Activated CD4-positive, alpha-beta T cell treated with anti-CD3 and anti-CD28 coated beads for 48 hours (primary cell): ENCODE results near the gene TMEM187.
"Not testable (repeated sequence)": the region's sequence is repeated elsewhere in the genome, so short reads cannot be mapped to it uniquely, and the experiment has no call there.

Experiments used
- DNase-seq: peaks from one replicate; pipeline ENCODE4 v3.0.0-alpha.2; 2020

Gene TMEM187

DNA sequence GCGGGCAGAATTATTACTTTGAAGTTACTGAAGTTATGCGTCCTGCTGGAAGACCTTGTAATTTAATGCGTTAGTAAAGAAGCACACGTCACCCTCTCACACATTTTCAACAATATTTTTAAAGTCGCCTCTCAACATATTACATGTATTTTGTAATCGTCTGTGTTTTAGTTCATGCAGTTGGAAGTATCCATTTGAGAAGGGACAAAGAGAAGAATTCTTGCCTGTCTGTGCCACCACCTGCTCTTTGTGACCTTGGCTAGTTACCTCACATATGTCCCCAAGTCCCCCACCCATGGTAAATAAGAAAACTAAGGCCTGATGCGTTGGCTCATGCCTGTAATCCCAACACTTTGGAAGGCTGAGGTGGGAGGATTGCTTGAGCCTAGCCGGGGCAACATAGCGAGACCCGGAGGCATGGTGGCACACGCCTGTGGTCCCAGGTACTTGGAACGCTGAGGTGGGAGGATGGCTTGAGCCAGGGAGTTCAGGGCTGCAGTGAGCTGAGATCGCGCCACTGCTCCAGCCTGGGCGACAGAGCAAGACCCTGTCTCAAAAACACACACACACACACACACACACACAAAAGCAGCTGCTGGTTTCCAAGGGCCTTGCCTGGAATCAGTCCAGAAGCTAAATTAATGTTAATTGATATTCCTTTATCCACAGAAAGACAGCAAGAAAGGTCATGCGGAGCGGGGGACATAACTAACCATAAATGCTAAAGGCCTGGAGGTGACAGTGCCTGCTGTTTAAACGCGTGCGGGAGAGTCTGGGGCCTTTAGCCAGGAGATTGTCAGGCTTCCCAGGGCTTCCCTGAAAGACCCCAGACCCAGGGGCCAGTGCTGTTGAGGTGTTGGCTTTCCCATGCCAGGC, 811 bp downstream of the TMEM187 start:
- no peak for DNase-seq

DNA sequence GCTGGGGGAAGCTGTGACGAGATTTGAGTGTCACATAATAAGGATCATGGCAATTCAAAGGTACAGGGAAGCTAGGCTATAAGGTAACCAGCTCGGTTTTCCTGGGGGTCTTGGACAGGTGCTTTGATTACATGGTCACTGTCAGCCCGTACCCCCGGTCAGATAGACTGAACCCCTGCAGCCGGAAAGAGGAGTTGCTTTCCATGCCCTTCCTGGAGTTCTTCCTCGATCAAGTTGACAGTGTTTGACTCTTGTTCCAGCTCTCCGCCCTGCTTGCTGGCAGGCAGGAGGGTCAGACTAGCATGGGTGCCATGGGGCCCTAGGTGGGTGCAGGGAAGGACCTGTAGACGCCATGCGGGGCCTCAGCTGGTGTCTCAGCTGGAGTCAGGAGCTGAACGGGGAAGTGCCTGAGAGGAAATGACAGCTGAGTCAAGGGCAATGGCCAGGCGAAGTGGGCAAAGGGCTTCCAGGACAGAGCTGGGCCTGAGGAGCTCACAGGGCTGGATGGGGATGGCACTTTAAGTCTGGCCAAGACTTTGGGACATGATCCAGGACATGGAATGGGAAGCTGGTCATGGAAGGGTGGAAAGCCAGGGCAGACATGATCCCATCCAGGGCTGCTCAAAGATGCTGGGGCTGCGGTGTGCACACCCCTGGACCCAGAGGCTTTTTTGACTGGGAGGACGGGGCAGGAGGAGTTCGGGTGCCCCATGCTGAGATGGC, 1.6 kb downstream of the TMEM187 start:
- DNase-seq = no peak

DNA sequence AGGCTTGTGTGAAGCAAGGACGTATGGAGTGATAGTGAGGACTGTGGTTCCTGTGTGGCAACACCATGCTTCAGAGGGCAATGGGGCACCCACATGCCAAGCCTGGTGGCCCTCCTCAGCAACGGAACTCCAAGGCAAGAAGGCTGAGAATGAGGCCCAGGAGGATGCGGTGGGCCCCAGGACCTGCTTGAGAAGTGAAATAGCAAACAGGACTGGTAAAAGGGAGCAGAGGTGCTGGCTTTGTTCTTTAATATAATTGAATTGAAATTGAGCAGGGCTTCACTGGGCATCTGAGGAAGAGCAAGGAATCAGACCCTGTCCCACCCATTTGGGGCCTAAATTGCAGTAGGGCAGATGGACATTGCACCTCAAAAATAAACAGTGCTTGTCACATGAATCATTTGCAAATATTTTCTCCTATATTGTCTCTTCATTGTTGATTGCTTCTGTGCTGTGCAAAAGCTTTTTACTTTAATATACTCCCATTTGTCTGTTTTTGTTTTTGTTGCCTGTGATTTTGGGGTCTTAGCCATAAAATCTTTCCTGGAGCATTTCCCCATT, 2.3 kb downstream of the TMEM187 start:
- no peak for DNase-seq

DNA sequence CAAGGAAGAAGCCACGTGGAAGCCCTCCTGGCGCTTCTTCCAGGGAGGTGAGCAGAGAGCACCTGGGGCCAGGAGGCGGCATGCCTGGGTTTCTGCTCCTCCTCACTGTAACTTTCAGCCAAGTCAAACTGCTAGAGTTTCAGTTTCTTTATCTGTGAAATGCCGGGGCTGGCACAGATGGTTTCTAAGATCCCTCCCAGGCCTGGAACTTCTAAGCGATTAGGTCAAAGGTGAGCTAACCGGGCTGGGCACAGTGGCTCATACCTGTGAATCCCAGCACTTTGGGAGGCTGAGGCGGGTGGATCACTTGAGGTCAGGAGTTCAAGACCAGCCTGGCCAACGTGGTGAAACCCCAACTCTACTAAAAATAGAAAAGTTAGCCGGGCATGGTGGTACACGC, 7.8 kb downstream of the TMEM187 start:
- DNase-seq = not testable (repeated sequence)

DNA sequence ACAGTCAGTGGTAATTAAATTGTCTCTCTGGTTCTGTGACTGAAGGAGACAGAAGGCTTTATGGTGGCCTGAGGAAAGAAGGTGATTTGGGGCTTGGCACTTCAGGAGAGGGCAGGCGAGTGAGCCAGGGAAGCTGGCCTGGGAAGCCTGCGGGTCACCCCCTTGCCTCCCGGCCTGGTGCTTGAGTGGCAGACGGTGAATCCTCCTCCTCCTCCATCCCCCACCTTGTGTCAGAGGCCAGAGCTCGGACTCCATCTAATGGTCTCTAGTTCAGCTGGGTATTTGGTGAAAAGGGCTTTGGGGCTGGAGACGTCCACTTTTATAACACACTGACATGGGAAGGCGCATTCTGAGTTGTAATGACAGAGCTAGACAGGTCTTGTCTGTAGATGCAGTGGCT, 8.7 kb downstream of the TMEM187 start:
- no peak for DNase-seq

DNA sequence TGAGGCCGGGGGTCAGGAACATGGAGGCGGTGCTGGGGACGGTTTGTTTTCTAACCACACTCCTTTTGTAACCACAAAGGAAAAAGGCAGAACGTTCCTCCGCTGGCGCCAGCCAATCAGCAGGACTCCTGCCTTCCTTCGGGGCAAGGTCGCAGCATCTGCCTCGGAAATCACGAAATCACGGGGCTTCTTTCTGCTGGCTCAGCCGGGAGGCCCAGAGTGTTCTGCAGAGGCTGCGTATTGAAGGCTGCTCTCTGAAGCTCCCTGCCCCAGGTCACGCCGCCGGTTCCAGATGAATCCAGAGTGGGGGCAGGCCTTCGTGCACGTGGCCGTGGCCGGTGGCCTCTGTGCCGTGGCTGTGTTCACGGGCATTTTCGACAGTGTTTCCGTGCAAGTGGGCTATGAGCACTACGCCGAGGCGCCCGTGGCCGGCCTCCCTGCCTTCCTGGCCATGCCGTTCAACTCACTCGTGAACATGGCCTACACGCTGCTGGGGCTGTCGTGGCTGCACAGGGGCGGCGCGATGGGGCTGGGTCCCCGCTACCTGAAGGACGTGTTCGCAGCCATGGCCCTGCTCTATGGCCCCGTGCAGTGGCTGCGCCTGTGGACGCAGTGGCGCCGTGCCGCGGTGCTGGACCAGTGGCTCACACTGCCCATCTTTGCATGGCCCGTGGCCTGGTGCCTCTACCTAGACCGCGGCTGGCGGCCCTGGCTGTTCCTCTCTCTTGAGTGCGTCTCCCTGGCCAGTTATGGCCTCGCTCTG, 9.4 kb downstream of the TMEM187 start:
- peak; percentile 80 for DNase-seq

DNA sequence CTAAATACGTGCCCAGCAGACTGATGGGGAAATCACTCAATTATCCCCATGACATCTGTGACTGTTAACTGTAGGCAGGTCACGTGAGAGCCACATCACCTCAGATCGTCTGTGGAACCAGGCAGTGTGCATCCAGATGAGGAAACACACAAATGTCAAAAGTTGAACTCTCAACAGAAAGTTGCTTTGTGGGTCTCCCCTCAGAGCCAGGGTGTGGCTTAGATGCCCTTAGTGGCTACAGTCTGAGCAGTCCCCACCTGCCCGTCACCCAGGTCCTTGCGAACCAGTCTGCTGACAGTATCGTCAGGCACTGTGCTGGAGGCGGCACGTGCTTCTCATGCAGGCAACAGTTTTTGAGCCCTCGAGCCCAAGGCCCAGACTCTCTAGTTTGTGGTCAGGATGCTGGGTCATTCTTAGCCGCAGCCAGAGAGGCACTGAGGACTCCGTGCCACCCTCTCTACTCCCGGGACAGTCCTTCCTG, 10.8 kb downstream of the TMEM187 start:
- no peak for DNase-seq

DNA sequence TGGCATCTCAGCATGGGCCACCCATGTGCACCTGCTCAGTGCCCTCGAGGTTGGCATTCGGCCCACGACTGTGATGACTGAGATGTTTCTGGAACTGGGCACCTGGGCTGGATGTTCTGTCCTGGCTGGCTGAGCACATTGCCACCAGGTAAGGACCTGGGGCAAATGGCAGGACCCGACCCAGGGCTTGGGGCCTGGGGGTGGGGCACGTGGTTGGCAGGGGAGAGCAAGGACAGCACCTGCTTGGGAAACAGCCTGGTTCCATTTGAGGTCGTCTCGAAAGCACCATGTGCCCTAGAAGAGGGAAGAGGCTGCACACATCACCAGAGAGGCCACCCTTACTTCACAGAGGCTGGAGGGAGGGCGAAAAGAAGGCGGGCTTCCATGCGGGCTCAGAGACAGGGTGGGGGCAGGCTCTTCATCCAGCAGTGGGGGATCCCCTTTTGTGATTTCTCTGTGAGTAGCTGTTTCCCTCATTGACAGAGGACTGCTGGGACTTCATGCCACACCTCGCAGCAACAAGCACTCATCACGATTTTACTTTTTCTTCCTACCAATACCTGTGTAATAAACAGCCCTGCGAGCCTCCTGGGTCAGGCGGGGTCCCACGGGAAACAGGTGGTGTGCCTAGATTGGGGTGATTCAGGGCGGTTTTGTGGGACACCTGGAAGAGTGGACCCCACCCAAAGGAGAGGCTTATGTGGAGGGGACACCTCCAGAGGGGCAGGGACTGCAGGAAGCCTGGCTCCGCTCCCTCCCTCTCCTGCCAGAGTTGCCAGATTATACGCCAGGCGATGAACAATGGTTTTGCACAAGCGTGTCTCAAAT, 12.0 kb downstream of the TMEM187 start:
- DNase-seq = peak; percentile 72

DNA sequence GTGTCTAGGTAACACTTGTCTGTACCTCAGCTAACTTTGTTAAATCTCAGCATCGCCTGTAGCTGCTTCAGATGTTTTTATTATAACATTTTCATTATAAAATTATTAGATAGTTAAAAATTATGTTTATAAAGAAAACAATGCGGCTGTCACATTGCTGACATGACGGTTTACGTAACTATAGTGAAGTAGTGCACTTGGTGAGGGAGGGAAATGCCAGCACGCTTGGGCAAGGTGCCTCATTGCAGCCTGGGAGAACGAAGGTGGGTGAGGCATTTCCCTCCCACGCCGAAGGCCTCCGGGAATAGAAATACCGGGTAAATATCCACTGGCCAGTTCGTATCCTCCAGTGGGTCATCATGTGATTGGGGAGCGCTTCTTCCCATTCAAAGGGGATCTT, 15.9 kb downstream of the TMEM187 start:
- no peak for DNase-seq

DNA sequence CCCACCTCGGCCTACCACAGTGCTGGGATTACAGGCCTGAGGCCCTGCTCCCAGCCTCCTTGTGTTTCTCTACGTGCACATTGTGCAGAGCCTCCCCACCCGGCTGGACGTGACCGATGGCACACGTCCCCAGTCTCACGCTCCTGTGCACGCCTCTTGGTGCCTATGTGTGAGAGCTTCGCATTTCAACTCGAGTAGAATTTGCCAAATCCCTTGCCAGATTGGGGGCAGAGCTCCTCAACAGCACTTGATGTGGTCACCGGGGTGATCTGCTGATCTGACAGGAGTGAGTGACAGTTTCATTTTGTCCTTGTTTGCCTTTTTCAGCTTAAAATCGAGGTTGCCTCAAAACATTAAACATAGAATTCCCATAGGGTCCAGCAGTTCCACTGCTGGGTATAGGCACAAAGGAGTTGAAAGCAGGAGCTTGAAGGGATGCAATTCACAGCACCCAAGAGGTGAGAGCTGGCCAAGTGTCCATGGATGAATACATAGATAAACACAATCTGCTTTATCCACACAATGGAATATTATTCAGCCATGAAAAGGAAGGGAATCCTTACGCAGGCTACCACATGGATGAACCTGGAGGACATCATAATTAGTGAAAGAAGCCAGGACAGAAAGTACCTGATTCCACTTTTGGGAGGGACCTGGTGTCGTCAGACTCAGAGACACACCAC, 17.6 kb downstream of the TMEM187 start:
- no peak for DNase-seq

DNA sequence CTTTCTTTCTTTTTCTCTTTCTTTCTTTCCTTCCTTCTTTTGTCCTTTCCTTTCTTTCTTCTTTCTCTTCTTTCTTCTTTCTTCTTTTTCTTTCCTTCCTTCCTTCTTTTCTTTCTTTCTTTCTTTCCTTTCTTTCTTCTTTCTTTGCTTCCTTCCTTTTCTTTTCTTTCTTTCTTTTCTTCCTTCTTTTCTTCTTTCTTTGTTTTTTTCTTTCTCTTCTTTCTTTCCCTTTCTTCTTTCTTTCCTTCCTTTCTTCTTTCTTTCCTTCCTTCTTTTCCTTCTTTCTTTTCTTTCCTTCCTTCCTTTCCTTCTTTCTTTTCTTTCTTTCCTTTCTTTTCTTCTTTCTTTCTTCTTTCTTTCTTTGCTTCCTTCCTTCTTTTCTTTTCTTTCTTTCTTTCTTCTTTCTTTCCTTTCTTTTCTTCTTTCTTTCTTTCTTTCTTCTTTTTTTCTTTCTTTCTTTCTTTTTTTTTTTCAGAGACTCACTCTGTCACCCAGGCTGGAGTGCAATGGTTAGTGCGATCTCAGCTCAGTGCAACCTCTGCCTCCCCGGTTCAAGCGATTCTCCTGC, 18.5 kb downstream of the TMEM187 start:
- no peak for DNase-seq

DNA sequence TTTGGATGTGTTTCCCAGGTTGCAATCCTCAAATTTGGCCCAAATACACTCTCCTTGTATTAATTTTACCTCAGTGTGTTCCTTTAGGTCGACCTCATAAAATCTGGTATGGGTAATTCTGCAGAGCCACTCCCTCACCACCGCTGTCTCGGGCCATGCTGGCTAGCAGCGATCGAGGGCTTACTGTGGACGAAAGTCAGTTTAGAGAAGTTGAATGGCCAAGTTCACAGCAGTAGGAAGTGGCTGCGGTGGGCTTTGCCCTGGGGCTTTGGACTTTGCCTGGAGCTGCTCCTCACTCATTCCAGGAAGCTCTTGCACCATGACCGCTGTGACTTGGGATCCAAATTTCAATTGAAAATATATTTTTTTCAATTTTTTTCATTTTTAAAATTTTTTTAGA, 19.6 kb downstream of the TMEM187 start:
- DNase-seq = no peak

DNA sequence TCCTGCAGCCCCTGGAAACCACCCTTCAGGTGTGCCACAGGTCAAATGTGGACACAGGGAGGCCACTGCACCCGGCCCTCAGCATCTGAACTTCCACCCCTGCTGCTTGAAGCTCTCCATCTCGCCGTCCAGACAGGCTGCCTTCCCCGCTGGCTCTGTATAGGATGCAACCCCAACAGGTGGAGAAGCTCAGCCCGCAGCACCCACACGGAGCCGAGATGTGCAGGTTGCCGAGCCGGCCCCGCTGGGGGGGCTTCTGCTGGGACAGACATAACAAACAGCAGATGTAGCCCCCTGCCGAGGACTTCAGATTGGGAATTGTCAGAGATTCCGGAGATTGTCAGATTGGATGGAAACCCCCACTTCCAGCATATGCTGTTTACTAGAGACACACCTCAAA, 20.5 kb downstream of the TMEM187 start:
- no peak for DNase-seq

DNA sequence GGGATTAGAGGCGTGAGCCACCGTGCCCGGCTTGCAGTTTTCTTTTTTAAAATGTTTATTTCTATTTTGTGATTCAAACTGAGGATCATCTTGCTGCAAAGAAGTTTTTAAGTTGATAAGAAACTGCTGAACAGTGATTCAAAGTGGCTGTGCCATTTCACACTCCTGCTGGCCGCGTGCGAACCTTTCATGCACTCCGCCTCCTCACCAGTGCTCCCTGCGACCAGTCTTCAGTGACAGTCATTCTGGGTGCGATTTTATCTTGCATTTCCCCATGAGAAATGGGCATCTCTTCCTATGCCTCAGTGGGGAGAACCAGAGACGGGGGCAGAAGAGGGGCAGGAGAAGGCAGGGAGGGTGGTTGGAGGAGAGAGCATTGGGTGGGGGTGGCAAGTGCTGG, 21.4 kb downstream of the TMEM187 start:
- DNase-seq = no peak

DNA sequence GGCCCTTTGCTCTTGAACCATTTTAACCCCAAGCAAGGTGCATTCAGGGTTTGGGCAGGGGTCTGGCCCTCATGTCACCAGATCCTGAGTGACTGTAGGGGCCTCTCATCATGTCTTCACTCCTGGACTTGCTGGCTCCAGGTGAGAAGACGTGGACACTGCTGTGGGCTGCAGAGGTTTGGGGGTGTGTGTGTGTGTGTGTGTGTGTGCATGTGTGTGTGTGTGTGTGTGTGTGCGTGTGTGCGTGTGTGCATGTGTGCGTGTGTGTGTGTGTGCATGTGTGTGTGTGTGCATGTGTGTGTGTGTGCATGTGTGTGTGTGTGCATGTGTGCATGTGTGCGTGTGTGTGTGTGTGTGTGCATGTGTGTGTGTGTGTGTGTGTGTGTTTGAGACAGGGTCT, 21.8 kb downstream of the TMEM187 start:
- DNase-seq = not testable (repeated sequence)

DNA sequence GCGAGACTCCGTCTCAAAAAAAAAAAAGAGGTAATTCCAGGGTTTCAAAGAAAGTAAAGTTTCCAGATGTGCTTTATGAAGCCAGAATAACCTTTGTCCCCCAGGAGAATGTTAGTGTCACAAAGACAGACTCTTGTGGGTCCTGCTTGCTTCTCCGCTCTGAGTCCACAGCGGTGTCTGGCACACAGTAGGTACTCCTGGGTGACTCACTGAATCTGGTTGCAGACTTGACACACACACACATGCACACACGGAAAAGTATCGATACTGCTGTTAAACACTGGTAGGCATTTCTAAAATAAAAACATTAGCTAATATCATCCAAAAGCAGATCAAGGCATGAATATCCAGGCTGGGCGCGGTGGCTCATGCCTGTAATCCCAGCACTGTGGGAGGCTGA, 22.9 kb downstream of the TMEM187 start:
- no peak for DNase-seq

DNA sequence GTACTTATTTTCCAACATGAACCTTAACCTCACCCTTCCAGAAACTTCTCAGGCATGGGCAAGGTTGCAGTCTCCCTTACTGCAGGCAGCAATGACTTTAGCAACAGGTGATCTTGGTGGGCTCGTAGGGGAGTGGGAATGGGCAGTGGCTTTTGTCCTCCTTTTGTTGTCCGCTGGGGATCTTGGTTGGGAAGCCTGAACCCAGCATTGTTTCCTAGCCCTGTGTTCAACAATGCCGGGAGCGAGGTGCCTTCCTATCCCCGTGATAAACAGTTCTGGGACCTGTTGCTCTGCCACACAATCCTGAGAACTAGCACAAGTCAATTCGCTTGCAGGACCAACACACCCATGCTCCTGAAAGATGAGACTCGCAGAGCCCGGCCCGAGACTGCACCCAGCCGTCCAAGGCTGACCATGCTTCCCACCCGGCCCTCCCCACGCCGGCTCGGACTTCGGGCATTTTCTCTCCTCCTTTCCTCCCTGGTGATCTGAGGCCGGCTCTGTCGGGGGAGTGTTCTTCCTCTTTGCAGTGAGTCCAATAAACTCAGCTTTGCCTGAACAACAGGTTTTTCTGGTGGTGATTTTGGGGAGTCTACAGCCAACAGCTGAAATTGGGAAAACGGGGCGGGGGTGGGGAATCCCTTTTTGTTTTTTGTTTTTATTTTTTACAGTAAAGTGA, 26.9 kb downstream of the TMEM187 start:
- no peak for DNase-seq

DNA sequence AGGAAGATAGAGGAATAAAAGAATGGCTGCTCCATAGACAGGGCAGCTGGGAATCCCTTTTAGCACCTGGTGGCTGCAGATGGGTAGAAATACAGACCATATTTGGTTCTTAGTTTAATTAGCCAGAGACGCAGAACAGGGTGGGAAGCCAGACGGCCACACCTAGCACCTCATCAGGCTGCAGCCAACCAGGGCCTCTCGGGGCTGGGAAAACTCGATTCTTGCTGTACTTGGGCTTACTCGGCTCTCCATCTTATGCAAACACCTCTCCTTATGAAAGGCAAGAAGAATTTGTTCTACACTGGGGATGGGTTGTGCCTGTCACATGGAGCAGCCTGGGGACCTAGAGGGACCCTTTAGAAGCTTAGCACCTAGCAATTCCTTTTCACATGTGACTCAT, 27.5 kb downstream of the TMEM187 start:
- DNase-seq = no peak

DNA sequence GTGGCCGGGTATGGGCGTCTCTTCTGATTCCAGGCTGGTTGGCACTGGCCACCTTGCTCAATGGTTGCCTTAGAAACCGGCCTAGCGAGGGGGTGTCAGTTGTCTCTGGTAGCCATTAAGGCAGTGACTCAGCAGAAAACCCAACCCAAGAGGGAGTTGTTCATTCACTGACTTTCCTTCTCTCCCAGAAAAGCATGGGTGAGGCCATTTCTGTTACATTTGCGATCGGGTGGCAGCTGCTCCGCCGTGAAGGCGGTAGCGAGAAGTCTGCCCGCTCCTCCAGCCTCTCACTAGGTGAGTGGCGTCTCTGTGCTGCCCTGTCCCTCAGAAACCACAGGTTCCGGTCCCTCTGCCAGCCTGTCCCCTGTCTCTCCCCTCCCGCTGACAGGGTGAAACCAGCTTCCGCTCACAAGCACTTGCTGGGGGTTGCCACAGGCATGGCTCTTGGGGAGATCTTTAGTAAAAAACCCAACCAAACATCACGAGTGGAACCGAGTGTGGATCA, 29.7 kb downstream of the TMEM187 start:
- DNase-seq = peak; percentile 53

DNA sequence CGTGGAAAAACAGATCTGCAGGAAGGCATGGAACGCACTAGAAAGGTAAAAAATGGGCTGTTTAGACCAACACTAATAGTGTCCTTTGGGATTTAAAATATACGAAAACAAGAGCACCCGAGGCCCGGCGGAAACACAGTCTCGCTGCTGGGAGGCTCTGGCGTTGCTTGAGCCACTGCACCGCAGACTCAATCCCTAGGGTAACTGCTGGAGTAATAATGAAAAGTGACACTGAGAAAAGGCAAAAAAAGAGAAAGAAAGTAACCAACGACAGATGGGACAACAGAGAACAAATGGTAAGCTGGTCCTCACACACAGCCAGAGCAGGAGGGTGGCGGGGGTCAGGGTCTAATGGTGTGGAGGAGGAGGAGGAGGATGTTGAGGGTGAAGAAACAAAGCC, 31.8 kb downstream of the TMEM187 start:
- no peak for DNase-seq
